HepG2 (cell line): ENCODE data around the gene CNTNAP1. TPM values are rescaled to one million over a fixed set of nuclear protein-coding genes. Genes with fewer than 3 reads are reported as not detected.

Experiments
- CREB1 ChIP-seq, 2 experiments: fragments of 450-650 bp in 1 of 2; IDR thresholded peaks; 2 replicates each; pipeline ENCODE4 v1.6.1; 2016 to 2017; ENCODE audit warnings: control low read depth in 1 of 2, mild to moderate bottlenecking in 1 of 2, missing compliant biosample characterization in 1 of 2, missing genetic modification characterization in 1 of 2
- FOXM1 ChIP-seq: sonication (generic); formaldehyde crosslinking; IDR thresholded peaks from 2 replicates; pipeline ENCODE4 v1.5.0; 2020; ENCODE audit warnings: missing genetic modification reagents
- GATAD2A ChIP-seq: IDR thresholded peaks from 2 replicates; pipeline ENCODE4 v1.6.1; 2016
- GFI1 ChIP-seq: sonication (generic); formaldehyde crosslinking; IDR thresholded peaks from 2 replicates; pipeline ENCODE4 v1.5.0; 2020; ENCODE audit warnings: missing genetic modification reagents, mild to moderate bottlenecking, borderline replicate concordance
- HNRNPUL1 ChIP-seq: fragments of 200-400 bp; formaldehyde crosslinking; IDR thresholded peaks from 2 replicates; pipeline ENCODE4 v1.6.1; 2017; ENCODE audit warnings: low read depth, mild to moderate bottlenecking, low read length, moderate library complexity
- KLF15 ChIP-seq: sonication (generic); formaldehyde crosslinking; IDR thresholded peaks from 2 replicates; pipeline ENCODE4 v1.8.1; 2023; ENCODE audit warnings: borderline replicate concordance, mild to moderate bottlenecking, inconsistent platforms, missing genetic modification reagents, mixed read lengths
- MAFG ChIP-seq: sonication (generic); formaldehyde crosslinking; IDR thresholded peaks from 2 replicates; pipeline ENCODE4 v1.5.1; 2020; ENCODE audit warnings: mild to moderate bottlenecking, missing genetic modification reagents
- MED1 ChIP-seq: sonication (generic); formaldehyde crosslinking; IDR thresholded peaks from 2 replicates; pipeline ENCODE4 v1.4.0; 2020; ENCODE audit warnings: missing genetic modification reagents
- NR2F1 ChIP-seq, 2 experiments: fragments of 450-650 bp in 1 of 2; formaldehyde crosslinking in 1 of 2; IDR thresholded peaks; 2 replicates each; pipeline versions ENCODE4 v1.5.0 to v1.6.1; 2016 to 2020; ENCODE audit warnings: mild to moderate bottlenecking in 1 of 2, missing compliant biosample characterization in 1 of 2, missing genetic modification reagents in 1 of 2, moderate library complexity in 1 of 2
- SIX4 ChIP-seq: sonication (generic); formaldehyde crosslinking; IDR thresholded peaks from 2 replicates; pipeline ENCODE4 v1.4.0; 2020; ENCODE audit warnings: missing genetic modification reagents
- SYNCRIP ChIP-seq: fragments of 200-400 bp; formaldehyde crosslinking; IDR thresholded peaks from 2 replicates; pipeline ENCODE4 v1.6.1; 2018; ENCODE audit warnings: mild to moderate bottlenecking, low read depth, low read length; ENCODE audit not compliant: insufficient read depth
- TP53 ChIP-seq: sonication (generic); formaldehyde crosslinking; conservative IDR thresholded peaks from 2 replicates; pipeline ENCODE4 v1.4.0; 2020; ENCODE audit warnings: missing genetic modification reagents
- YY1 ChIP-seq: IDR thresholded peaks from 2 replicates; pipeline ENCODE4 v1.6.1; 2011; ENCODE audit warnings: low read length, low read depth, moderate library complexity, mild to moderate bottlenecking; ENCODE audit not compliant: insufficient read depth, insufficient replicate concordance
- ZNF143 ChIP-seq: sonication (generic); formaldehyde crosslinking; IDR thresholded peaks from 2 replicates; pipeline ENCODE4 v1.4.0; 2020; ENCODE audit warnings: missing genetic modification reagents
- ZNF20 ChIP-seq: sonication (generic); formaldehyde crosslinking; IDR thresholded peaks from 2 replicates; pipeline ENCODE4 v1.4.0; 2020; ENCODE audit warnings: mild to moderate bottlenecking, moderate library complexity, missing genetic modification reagents
- ZNF30 ChIP-seq: sonication (generic); formaldehyde crosslinking; IDR thresholded peaks from 2 replicates; pipeline ENCODE4 v1.5.0; 2020; ENCODE audit warnings: mild to moderate bottlenecking, missing genetic modification reagents
- ZNF790 ChIP-seq: sonication (generic); formaldehyde crosslinking; IDR thresholded peaks from 2 replicates; pipeline ENCODE4 v1.8.0; 2022; ENCODE audit warnings: missing genetic modification reagents, mild to moderate bottlenecking, borderline replicate concordance
- ZNF841 ChIP-seq: sonication (generic); formaldehyde crosslinking; IDR thresholded peaks from 2 replicates; pipeline ENCODE4 v1.8.1; 2023; ENCODE audit warnings: missing genetic modification reagents, borderline replicate concordance
- polyA plus RNA-seq, 8 experiments: library from polyadenylated mRNA; depleted of rRNA in 3 of 8; stranded (reverse) in 7 of 8; unstranded in 1 of 8; fragments of >200 nt; fragmentation: Illumina TruSeq in 4 of 8; extraction: Trizol in 4 of 8; gene quantifications; 2 replicates each; pipeline versions ENCODE4 v1.2.1 to v1.2.3, GENCODE V29; 2011 to 2016; ENCODE audit warnings: low read depth in 4 of 8, missing spikeins in 1 of 8, mixed read lengths in 1 of 8; ENCODE audit not compliant: insufficient read depth in 1 of 8
- total RNA-seq, 5 experiments: library from RNA; depleted of rRNA; stranded (reverse); fragments of >200 nt; fragmentation: Illumina TruSeq; extraction: Trizol; gene quantifications; 2 replicates each; pipeline ENCODE4 v1.2.3, GENCODE V29; 2016; ENCODE audit warnings: low read depth in 1 of 5
- TF ChIP-seq, protein P1 (sequence below): sonication (generic); formaldehyde crosslinking; IDR thresholded peaks from 2 replicates; pipeline ENCODE4 v1.4.0; 2020; ENCODE audit warnings: missing genetic modification reagents
- TF ChIP-seq, protein P2 (sequence below): sonication (generic); formaldehyde crosslinking; IDR thresholded peaks from 2 replicates; pipeline ENCODE4 v1.9.0; 2021; ENCODE audit warnings: missing genetic modification reagents, borderline replicate concordance
- TF ChIP-seq, protein P3 (sequence below): sonication (generic); formaldehyde crosslinking; IDR thresholded peaks from 2 replicates; pipeline ENCODE4 v1.8.1; 2023; ENCODE audit warnings: missing genetic modification reagents, mild to moderate bottlenecking, borderline replicate concordance
- TF ChIP-seq, protein P4 (sequence below): sonication (generic); formaldehyde crosslinking; IDR thresholded peaks from 2 replicates; pipeline ENCODE4 v1.8.0; 2022; ENCODE audit warnings: low read depth, missing genetic modification reagents

CNTNAP1 gene
- total and polyA plus RNA-seq, 2 of the 13 experiments (the other 11 are each of a cell fraction or from before 2014, with no cell fraction given): 4.5 to 7.7 TPM

DNA sequence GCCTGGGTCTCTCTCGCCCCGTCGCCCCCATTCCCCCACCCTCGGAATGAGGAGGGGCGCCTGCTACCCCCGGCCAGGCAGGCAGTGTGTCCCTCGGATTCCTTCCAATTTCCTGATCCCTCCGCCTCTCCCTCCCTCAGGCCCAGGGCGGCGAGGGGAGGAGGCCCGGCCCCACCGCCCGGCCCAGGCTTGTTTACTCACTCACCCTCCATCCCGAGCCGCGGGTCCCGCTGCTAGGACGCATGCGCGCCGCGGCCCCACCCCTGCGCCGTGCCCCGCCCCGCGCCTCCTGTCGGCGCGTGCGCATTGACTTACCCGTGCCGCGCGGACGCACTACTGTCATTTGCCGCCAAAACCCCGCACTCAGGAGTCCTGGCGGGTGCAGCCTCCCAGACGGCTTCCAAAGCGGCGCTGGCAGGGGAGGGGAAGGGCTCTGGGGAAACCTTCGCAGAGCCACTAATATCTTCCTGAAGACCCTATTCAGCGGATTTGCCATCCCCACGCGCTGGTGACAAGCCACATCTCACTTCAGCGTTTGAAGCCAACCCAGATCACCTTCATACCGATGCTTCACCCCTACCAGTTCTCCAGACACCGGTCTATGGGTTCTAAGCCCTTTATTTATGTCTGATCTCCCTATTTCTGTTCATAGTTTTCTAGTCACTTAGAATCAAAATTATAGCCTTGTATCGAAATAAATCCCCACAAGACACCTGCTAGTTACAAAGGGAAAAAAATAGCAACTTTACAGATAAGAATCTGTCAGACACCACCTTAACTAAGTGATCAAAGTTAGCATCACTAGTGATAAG lies 62.7 kb downstream of the CNTNAP1 start, which contains the start of gene EZH1 (continued):
- TF ChIP-seq, protein P1, sequence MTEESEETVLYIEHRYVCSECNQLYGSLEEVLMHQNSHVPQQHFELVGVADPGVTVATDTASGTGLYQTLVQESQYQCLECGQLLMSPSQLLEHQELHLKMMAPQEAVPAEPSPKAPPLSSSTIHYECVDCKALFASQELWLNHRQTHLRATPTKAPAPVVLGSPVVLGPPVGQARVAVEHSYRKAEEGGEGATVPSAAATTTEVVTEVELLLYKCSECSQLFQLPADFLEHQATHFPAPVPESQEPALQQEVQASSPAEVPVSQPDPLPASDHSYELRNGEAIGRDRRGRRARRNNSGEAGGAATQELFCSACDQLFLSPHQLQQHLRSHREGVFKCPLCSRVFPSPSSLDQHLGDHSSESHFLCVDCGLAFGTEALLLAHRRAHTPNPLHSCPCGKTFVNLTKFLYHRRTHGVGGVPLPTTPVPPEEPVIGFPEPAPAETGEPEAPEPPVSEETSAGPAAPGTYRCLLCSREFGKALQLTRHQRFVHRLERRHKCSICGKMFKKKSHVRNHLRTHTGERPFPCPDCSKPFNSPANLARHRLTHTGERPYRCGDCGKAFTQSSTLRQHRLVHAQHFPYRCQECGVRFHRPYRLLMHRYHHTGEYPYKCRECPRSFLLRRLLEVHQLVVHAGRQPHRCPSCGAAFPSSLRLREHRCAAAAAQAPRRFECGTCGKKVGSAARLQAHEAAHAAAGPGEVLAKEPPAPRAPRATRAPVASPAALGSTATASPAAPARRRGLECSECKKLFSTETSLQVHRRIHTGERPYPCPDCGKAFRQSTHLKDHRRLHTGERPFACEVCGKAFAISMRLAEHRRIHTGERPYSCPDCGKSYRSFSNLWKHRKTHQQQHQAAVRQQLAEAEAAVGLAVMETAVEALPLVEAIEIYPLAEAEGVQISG: no peak; the same call in 1 of the 2 replicates
- TF ChIP-seq ZNF20 (CRISPR knock-in tag): no peak
- TF ChIP-seq ZNF30 (CRISPR knock-in tag): peak; percentile 35; the same call in 1 of the 2 replicates
- TF ChIP-seq, protein P2, sequence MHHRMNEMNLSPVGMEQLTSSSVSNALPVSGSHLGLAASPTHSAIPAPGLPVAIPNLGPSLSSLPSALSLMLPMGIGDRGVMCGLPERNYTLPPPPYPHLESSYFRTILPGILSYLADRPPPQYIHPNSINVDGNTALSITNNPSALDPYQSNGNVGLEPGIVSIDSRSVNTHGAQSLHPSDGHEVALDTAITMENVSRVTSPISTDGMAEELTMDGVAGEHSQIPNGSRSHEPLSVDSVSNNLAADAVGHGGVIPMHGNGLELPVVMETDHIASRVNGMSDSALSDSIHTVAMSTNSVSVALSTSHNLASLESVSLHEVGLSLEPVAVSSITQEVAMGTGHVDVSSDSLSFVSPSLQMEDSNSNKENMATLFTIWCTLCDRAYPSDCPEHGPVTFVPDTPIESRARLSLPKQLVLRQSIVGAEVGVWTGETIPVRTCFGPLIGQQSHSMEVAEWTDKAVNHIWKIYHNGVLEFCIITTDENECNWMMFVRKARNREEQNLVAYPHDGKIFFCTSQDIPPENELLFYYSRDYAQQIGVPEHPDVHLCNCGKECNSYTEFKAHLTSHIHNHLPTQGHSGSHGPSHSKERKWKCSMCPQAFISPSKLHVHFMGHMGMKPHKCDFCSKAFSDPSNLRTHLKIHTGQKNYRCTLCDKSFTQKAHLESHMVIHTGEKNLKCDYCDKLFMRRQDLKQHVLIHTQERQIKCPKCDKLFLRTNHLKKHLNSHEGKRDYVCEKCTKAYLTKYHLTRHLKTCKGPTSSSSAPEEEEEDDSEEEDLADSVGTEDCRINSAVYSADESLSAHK (CRISPR knock-in tag): peak; percentile 83; the same call in 1 of the 2 replicates
- peak; percentile 63 for TF ChIP-seq YY1
- TF ChIP-seq, protein P3, sequence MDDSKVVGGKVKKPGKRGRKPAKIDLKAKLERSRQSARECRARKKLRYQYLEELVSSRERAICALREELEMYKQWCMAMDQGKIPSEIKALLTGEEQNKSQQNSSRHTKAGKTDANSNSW (CRISPR knock-in tag): no peak
- peak; percentile 49; the same call in 1 of the 2 replicates for TF ChIP-seq ZNF143 (CRISPR knock-in tag)
- no peak for TF ChIP-seq KLF15
- TF ChIP-seq FOXM1 (CRISPR knock-in tag): no peak; the same call in 1 of the 2 replicates
- no peak for TF ChIP-seq SIX4 (CRISPR knock-in tag)
- no peak for TF ChIP-seq HNRNPUL1
- no peak for TF ChIP-seq SYNCRIP
- no peak for TF ChIP-seq ZNF841 (CRISPR knock-in tag)
- TF ChIP-seq GFI1 (CRISPR knock-in tag): peak; percentile 86
- TF ChIP-seq CREB1 (IDR thresholded peaks at IDR 0.05): no peak
- no peak for TF ChIP-seq CREB1 (CRISPR knock-in tag; IDR thresholded peaks at IDR 0.05)
- TF ChIP-seq MAFG: no peak
- TF ChIP-seq, protein P4, sequence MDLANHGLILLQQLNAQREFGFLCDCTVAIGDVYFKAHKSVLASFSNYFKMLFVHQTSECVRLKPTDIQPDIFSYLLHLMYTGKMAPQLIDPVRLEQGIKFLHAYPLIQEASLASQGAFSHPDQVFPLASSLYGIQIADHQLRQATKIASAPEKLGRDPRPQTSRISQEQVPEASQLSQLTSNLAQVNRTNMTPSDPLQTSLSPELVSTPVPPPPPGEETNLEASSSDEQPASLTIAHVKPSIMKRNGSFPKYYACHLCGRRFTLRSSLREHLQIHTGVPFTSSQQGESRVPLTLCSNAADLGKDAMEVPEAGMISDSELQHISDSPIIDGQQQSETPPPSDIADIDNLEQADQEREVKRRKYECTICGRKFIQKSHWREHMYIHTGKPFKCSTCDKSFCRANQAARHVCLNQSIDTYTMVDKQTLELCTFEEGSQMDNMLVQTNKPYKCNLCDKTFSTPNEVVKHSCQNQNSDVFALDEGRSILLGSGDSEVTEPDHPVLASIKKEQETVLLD (CRISPR knock-in tag): no peak; the same call in none of the 2 replicates
- TF ChIP-seq GATAD2A (CRISPR knock-in tag): no peak
- TF ChIP-seq NR2F1 (CRISPR knock-in tag; IDR thresholded peaks at IDR 0.05): no peak
- peak; percentile 74; the same call in 1 of the 2 replicates for TF ChIP-seq MED1 (CRISPR knock-in tag)
- no peak; the same call in 1 of the 2 replicates for TF ChIP-seq ZNF790 (CRISPR knock-in tag)
- no peak for TF ChIP-seq TP53 (CRISPR knock-in tag)
